GM23338 (cell line): ENCODE measurements around the gene STXBP2.

Experiments
- CTCF ChIP-seq, 2 experiments: fragments of 200-600 bp in 1 of 2; sonication (generic) in 1 of 2; conservative IDR thresholded peaks; 2 replicates each; pipeline versions ENCODE4 v1.5.1 to v1.6.1; 2016 to 2017; ENCODE audit warnings: antibody characterized with exemption in 2 of 2, low read depth in 2 of 2, mild to moderate bottlenecking in 2 of 2, moderate library complexity in 1 of 2
- ETS1 ChIP-seq: IDR thresholded peaks from 2 replicates; pipeline ENCODE4 v1.6.1; 2016; ENCODE audit warnings: antibody characterized with exemption
- EZH2 ChIP-seq: fragments of 200-600 bp; sonication (generic); IDR thresholded peaks from one replicate; pipeline ENCODE4 v1.8.0; 2017; ENCODE audit warnings: antibody characterized with exemption, mild to moderate bottlenecking, low read depth; ENCODE audit not compliant: unreplicated experiment
- EZH2phosphoT487 ChIP-seq: fragments of 200-600 bp; sonication (generic); IDR thresholded peaks from one replicate; pipeline ENCODE4 v1.8.1; 2018; ENCODE audit warnings: antibody characterized with exemption; ENCODE audit not compliant: unreplicated experiment
- JUNB ChIP-seq: IDR thresholded peaks from one replicate; pipeline ENCODE4 v1.6.1; 2016; ENCODE audit warnings: antibody characterized with exemption; ENCODE audit not compliant: unreplicated experiment
- POLR2AphosphoS5 ChIP-seq: IDR thresholded peaks from 2 replicates; pipeline ENCODE4 v1.6.1; 2016; ENCODE audit warnings: antibody characterized with exemption, low read depth
- ZNF331 ChIP-seq: fragments of 250-450 bp; sonication (Bioruptor Pico); IDR thresholded peaks from 2 replicates; pipeline ENCODE4 v1.5.0; 2020; ENCODE audit warnings: low read depth, mild to moderate bottlenecking, moderate library complexity
- TF ChIP-seq, protein P1 (sequence below): IDR thresholded peaks from one replicate; pipeline ENCODE4 v1.6.1; 2018; ENCODE audit warnings: antibody characterized with exemption; ENCODE audit not compliant: unreplicated experiment

DNA sequence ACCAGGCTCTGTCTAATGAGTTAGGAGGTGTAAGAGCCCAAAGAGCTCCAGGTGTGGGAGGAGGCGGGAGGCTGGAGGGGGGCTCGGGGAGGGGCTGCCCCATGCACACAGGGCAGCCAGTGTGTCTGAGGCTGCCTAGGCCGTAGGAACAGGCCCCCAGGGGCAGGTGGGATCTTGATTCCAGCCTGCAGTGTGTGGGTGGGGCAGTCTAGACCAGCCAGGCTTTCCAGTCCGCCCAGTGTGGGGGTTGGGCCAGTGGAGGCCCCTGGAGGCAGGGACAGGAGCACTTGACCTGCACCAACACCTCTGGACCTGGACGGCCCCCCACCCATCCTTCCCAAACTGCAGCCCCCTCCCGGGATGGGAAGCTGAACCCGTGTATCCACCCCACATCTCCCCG, 46.7 kb upstream of the STXBP2 start:
- TF ChIP-seq CTCF (conservative IDR thresholded peaks at IDR 0.05; ENCODE audit: low read depth in 2 of 2) (no peak), POLR2AphosphoS5 (no peak), EZH2phosphoT487 (no peak), JUNB (no peak), EZH2 (no peak), ETS1 (no peak), ZNF331 (CRISPR knock-in tag) (no peak)
- TF ChIP-seq, protein P1, sequence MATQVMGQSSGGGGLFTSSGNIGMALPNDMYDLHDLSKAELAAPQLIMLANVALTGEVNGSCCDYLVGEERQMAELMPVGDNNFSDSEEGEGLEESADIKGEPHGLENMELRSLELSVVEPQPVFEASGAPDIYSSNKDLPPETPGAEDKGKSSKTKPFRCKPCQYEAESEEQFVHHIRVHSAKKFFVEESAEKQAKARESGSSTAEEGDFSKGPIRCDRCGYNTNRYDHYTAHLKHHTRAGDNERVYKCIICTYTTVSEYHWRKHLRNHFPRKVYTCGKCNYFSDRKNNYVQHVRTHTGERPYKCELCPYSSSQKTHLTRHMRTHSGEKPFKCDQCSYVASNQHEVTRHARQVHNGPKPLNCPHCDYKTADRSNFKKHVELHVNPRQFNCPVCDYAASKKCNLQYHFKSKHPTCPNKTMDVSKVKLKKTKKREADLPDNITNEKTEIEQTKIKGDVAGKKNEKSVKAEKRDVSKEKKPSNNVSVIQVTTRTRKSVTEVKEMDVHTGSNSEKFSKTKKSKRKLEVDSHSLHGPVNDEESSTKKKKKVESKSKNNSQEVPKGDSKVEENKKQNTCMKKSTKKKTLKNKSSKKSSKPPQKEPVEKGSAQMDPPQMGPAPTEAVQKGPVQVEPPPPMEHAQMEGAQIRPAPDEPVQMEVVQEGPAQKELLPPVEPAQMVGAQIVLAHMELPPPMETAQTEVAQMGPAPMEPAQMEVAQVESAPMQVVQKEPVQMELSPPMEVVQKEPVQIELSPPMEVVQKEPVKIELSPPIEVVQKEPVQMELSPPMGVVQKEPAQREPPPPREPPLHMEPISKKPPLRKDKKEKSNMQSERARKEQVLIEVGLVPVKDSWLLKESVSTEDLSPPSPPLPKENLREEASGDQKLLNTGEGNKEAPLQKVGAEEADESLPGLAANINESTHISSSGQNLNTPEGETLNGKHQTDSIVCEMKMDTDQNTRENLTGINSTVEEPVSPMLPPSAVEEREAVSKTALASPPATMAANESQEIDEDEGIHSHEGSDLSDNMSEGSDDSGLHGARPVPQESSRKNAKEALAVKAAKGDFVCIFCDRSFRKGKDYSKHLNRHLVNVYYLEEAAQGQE: no peak
